ENCODE measurements around the gene KCNB1. TPM values are rescaled to one million over a fixed set of nuclear protein-coding genes. Genes with fewer than 3 reads are reported as not detected.

Gene KCNB1
- total RNA-seq, 2 donors from 2014 or later = 2.8 to 16.1 TPM

DNA sequence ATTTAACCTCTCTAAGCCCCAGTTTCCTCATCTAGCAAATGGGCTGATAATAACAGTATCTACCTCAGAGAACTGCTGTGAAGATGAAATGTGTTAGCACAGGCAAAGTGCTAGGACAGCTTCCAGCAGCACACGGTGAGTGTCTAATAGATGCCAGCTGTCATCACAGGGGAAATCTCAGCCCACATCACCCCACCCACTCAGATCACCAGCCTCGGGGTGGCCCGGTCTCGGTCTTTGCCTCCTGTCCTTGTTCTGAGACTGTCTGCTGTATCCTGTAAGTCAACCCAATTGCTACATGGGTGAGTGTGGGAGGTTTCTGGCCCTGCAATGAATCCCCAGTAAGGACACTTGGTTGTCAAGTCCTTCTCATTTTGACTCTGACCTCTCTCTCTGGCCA lies 105.1 kb downstream of the KCNB1 start:
- 51% methylated on average over 4 of the region's 4 CpGs for WGBS
- no peak for DNase-seq (ENCODE audit: low spot score)
- TF ChIP-seq, protein P1, sequence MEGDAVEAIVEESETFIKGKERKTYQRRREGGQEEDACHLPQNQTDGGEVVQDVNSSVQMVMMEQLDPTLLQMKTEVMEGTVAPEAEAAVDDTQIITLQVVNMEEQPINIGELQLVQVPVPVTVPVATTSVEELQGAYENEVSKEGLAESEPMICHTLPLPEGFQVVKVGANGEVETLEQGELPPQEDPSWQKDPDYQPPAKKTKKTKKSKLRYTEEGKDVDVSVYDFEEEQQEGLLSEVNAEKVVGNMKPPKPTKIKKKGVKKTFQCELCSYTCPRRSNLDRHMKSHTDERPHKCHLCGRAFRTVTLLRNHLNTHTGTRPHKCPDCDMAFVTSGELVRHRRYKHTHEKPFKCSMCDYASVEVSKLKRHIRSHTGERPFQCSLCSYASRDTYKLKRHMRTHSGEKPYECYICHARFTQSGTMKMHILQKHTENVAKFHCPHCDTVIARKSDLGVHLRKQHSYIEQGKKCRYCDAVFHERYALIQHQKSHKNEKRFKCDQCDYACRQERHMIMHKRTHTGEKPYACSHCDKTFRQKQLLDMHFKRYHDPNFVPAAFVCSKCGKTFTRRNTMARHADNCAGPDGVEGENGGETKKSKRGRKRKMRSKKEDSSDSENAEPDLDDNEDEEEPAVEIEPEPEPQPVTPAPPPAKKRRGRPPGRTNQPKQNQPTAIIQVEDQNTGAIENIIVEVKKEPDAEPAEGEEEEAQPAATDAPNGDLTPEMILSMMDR (IDR thresholded peaks at IDR 0.05) = no peak
- TF ChIP-seq POLR2AphosphoS5 (IDR thresholded peaks at IDR 0.05) (no peak), POLR2A (IDR thresholded peaks at IDR 0.05) (no peak)
- H3K4me1 ChIP-seq (replicated peaks) = no peaks in the 10 kb centered on the region
- H3K9me3 ChIP-seq = no peaks in the 10 kb centered on the region
- no peak overlapping the region for H3K27ac ChIP-seq
- intact Hi-C loops (cut with DNase I) = no loop called here
- H3K36me3 ChIP-seq = no peaks in the 10 kb centered on the region
- no peaks in the 10 kb centered on the region for H3K27me3 ChIP-seq (replicated peaks; ENCODE audit: insufficient read depth)
- H3K4me3 ChIP-seq = no peak overlapping the region

DNA sequence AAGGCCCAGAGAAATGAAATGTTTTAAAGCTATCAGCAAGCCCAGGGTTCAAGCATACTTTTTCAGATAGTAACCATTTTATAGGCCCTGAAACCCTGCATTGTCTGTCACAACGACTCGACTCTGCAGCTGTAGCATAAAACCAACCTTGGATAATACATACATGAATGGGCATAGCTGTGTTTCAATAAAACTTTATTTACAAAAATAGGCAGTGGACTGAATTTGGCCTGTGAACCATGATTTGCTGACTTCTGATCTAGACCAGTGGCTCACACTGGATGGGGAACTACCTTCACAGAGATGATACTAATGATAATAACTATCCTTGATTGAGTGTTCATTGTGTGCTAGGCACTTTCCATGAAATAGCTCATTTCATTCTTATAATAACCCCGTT lies 107.3 kb downstream of the KCNB1 start:
- WGBS = 93% methylated on average over 3 of the region's 3 CpGs
- Histone ChIP-seq H3K27ac (no peak overlapping the region), H3K36me3 (no peaks in the 10 kb centered on the region), H3K4me3 (no peak overlapping the region), H3K4me1 (replicated peaks) (no peaks in the 10 kb centered on the region), H3K9me3 (no peaks in the 10 kb centered on the region), H3K27me3 (replicated peaks; ENCODE audit: insufficient read depth) (no peaks in the 10 kb centered on the region)
- intact Hi-C loops (cut with DNase I) = no loop called here
- no peak for DNase-seq (ENCODE audit: low spot score)
- TF ChIP-seq, protein P1 (IDR thresholded peaks at IDR 0.05) = no peak
- no peak for TF ChIP-seq POLR2A (IDR thresholded peaks at IDR 0.05)
- TF ChIP-seq POLR2AphosphoS5 (IDR thresholded peaks at IDR 0.05) = no peak

DNA sequence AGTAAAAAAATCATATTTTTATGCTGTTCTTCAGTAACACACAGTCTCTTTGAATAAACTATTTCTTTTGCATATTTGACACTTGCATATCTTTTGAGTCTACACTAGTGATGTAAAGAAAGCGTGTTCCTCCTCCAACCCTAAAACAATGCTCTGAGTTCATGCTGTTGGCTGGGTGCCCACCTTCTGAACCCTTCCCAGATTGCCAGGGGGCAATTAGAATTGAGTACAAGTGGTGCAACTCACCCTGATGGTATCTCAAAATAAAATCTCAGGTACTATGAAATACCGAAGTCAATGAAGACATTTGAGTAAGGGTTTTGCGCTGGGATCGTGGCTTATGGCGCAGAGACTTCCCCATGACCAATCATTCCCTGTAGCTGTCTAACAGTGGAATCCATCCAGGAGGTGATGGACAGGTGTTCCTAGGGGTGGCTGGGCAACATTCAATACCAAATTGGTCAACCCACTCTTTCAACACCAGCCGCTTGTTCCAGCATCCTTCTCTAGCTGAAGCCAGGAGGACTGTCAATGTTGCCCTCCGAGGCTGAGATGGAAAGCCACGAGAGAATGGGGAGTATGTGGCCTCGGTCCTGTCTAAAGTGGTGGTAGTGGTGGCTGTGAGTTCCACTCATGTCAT lies 110.3 kb downstream of the KCNB1 start:
- peak; percentile 24 for DNase-seq (ENCODE audit: low spot score)
- no peaks in the 10 kb centered on the region for H3K27me3 ChIP-seq (replicated peaks; ENCODE audit: insufficient read depth)
- H3K27ac ChIP-seq = no peak overlapping the region
- intact Hi-C loops (cut with DNase I) = no loop called here
- no peak for TF ChIP-seq POLR2AphosphoS5 (IDR thresholded peaks at IDR 0.05)
- TF ChIP-seq POLR2A (IDR thresholded peaks at IDR 0.05) = no peak
- TF ChIP-seq, protein P1 (IDR thresholded peaks at IDR 0.05) = no peak
- no peak overlapping the region for H3K4me3 ChIP-seq
- H3K36me3 ChIP-seq = no peaks in the 10 kb centered on the region
- H3K4me1 ChIP-seq (replicated peaks) = no peaks in the 10 kb centered on the region
- WGBS = 65% methylated on average over 9 of the region's 9 CpGs
- no peaks in the 10 kb centered on the region for H3K9me3 ChIP-seq

DNA sequence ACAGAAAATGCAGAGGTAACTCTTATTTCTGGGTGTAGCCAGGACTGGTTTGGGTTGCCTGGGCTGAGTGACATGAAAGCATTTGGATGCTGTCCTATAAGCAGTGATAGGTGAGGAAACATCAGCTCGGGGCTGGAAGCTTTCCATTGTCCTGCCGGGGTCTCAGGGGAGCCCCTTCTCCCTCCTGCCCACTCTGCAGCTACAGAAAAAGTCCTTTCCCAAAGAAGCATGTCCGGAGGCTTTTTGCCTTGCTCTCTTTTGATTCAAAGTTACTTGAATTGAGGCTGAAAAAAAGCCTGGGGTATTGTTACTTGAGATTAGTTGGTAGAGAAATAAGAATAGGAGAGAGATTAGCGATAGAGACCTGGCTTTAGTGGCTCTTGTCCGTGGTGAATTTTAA lies 113.9 kb downstream of the KCNB1 start:
- Histone ChIP-seq H3K4me3 (no peak overlapping the region), H3K9me3 (no peaks in the 10 kb centered on the region), H3K36me3 (no peaks in the 10 kb centered on the region), H3K27ac (no peak overlapping the region), H3K27me3 (replicated peaks; ENCODE audit: insufficient read depth) (no peaks in the 10 kb centered on the region), H3K4me1 (replicated peaks) (no peaks in the 10 kb centered on the region)
- TF ChIP-seq, protein P1 (IDR thresholded peaks at IDR 0.05) = no peak
- TF ChIP-seq POLR2AphosphoS5 (IDR thresholded peaks at IDR 0.05) (no peak), POLR2A (IDR thresholded peaks at IDR 0.05) (no peak)
- intact Hi-C loops (cut with DNase I) = no loop called here
- WGBS = 76% methylated on average over 5 of the region's 5 CpGs
- DNase-seq (ENCODE audit: low spot score) = no peak

DNA sequence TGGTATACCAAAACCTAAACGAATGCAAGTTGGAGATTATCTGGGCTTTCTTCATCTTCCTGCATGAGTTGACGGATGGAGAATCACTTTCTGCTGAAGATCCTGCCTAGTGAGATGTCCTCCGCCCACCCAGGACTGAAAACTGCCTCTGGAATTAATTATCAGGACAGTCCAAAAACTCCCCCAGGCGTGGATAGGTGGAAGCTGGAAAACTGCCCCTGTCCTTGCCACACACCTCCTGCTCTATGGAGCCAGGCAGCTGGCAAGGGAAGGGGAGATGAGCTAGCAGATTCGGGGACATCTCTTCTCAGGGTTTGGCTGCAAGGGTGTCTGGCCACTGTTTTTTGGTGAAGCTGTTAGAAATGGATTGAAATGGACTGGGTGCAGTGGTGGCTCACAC lies 115.4 kb downstream of the KCNB1 start:
- no peak for DNase-seq (ENCODE audit: low spot score)
- intact Hi-C loops (cut with DNase I) = no loop called here
- WGBS = 50% methylated on average over 5 of the region's 5 CpGs
- Histone ChIP-seq H3K4me1 (replicated peaks) (no peaks in the 10 kb centered on the region), H3K4me3 (no peak overlapping the region), H3K27ac (no peak overlapping the region), H3K27me3 (replicated peaks; ENCODE audit: insufficient read depth) (no peaks in the 10 kb centered on the region), H3K36me3 (no peaks in the 10 kb centered on the region), H3K9me3 (no peaks in the 10 kb centered on the region)
- TF ChIP-seq POLR2AphosphoS5 (IDR thresholded peaks at IDR 0.05) = no peak
- no peak for TF ChIP-seq POLR2A (IDR thresholded peaks at IDR 0.05)
- TF ChIP-seq, protein P1 (IDR thresholded peaks at IDR 0.05) = no peak

All from prostate gland (tissue), 2 donors.